ENCODE data around the gene SPSB4.

The SPSB4 gene

GRCh38 chr3:141050576-141051442, at the start of gene SPSB4:
SPSB4 (plus strand) TSS chr3:141051347; CDS start chr3:141066105, 14,758 bp downstream.
- DNase-seq = no peak

- no peak for DNase-seq
These were observed 44.8 kb upstream of the SPSB4 start for GRCh38 chr3:141006344-141006743.

- DNase-seq = no peak
These were observed 41.7 kb upstream of the SPSB4 start for GRCh38 chr3:141009496-141009895.

GRCh38 chr3:141011232-141011996, 39.7 kb upstream of the SPSB4 start:
- peak; percentile 45 for DNase-seq

GRCh38 chr3:141011997-141012262, 39.2 kb upstream of the SPSB4 start:
- DNase-seq = no peak

- DNase-seq = no peak
These were observed 38.6 kb upstream of the SPSB4 start for GRCh38 chr3:141012571-141012970.

GRCh38 chr3:141015481-141015880, 35.7 kb upstream of the SPSB4 start:
- no peak for DNase-seq

GRCh38 chr3:141017366-141018322, 33.5 kb upstream of the SPSB4 start:
- peak; percentile 13 for DNase-seq

GRCh38 chr3:141019244-141019643, 31.9 kb upstream of the SPSB4 start:
- DNase-seq = no peak

- DNase-seq = no peak
These were observed 30.9 kb upstream of the SPSB4 start for GRCh38 chr3:141020143-141020830.

GRCh38 chr3:141021261-141021660, 29.9 kb upstream of the SPSB4 start:
- DNase-seq = no peak

GRCh38 chr3:141030296-141030695, 20.9 kb upstream of the SPSB4 start:
- no peak for DNase-seq

- no peak for DNase-seq
These were observed 11.6 kb upstream of the SPSB4 start for GRCh38 chr3:141039589-141039988.

- DNase-seq = no peak
These were observed 6.2 kb upstream of the SPSB4 start for GRCh38 chr3:141044695-141045641.

GRCh38 chr3:141045849-141046248, 5.3 kb upstream of the SPSB4 start:
- no peak for DNase-seq

GRCh38 chr3:141047168-141047567, 4.0 kb upstream of the SPSB4 start:
- no peak for DNase-seq

GRCh38 chr3:141049681-141050080, 1.5 kb upstream of the SPSB4 start:
- no peak for DNase-seq

- no peak for DNase-seq
These were observed 475 bp downstream of the SPSB4 start for GRCh38 chr3:141051443-141052200.

GRCh38 chr3:141052201-141053069, 1.3 kb downstream of the SPSB4 start:
- DNase-seq = no peak

- no peak for DNase-seq
These were observed 4.0 kb downstream of the SPSB4 start for GRCh38 chr3:141055136-141055535.
